Upper lobe of left lung (tissue), 6 donors: ENCODE data around the gene JOSD1. TPM values are rescaled to one million over a fixed set of nuclear protein-coding genes. Genes with fewer than 3 reads are reported as not detected.

Source experiments
- ATAC-seq, 2 donors: fragments of 200-7000 bp; cut with Tn5 transposase; one replicate each; pipeline ENCODE4 v1.9.1; 2022; ENCODE audit warnings: mild to moderate bottlenecking in 2 of 2, moderate library complexity in 2 of 2; ENCODE audit not compliant: low FRiP score in 2 of 2
- DNase-seq, 2 donors: peaks; one replicate each; pipeline ENCODE4 v3.0.0-alpha.2; 2019 to 2020
- H3K27ac ChIP-seq, 4 donors: fragments of 200-600 bp; sonication (generic); one replicate each; pipeline ENCODE4 v1.5.1; 2016 to 2019
- H3K27me3 ChIP-seq, 4 donors: fragments of 200-600 bp; sonication (generic); one replicate each; pipeline ENCODE4 v1.5.1; 2017 to 2019
- H3K36me3 ChIP-seq, 4 donors: fragments of 200-600 bp; sonication (generic); one replicate each; pipeline ENCODE4 v1.5.1; 2016 to 2019
- H3K4me1 ChIP-seq, 4 donors: fragments of 200-600 bp; sonication (generic); one replicate each; pipeline ENCODE4 v1.5.1; 2018 to 2019
- H3K4me3 ChIP-seq, 4 donors: fragments of 200-600 bp; sonication (generic); one replicate each; pipeline ENCODE4 v1.5.1; 2017 to 2019; ENCODE audit warnings: mild to moderate bottlenecking in 2 of 4, moderate library complexity in 1 of 4
- H3K9me3 ChIP-seq, 4 donors: fragments of 200-600 bp; sonication (generic); one replicate each; pipeline ENCODE4 v1.5.1; 2018 to 2019
- CTCF ChIP-seq, 6 experiments: fragments of 450-650 bp in 4 of 6; fragments of 200-600 bp in 2 of 6; sonication (generic) in 2 of 6; IDR thresholded peaks; one replicate each; pipeline ENCODE4 v1.5.1; 2016 to 2019; ENCODE audit warnings: antibody characterized with exemption in 6 of 6
- EP300 ChIP-seq, 4 donors: sonication (generic); formaldehyde crosslinking; IDR thresholded peaks; one replicate each; pipeline ENCODE4 v1.5.1; 2017; ENCODE audit warnings: antibody characterized with exemption in 4 of 4, control low read depth in 2 of 4
- POLR2A ChIP-seq, 4 donors: fragments of 450-650 bp; IDR thresholded peaks; one replicate each; pipeline ENCODE4 v1.5.1; 2016 to 2017; ENCODE audit warnings: antibody characterized with exemption in 4 of 4, mild to moderate bottlenecking in 2 of 4
- POLR2AphosphoS5 ChIP-seq, 2 donors: sonication (generic); formaldehyde crosslinking; IDR thresholded peaks; one replicate each; pipeline ENCODE4 v1.5.1; 2017; ENCODE audit warnings: antibody characterized with exemption in 2 of 2
- whole genome bisulfite sequencing, 2 donors: methylation state at CpG; one replicate each; pipeline ENCODE4 v1.1.5; 2017 to 2018; 5-methylcytosine and 5-hydroxymethylcytosine counted together
- total RNA-seq, 6 donors: library from RNA; depleted of rRNA in 4 of 6; stranded (reverse); fragments of >200 nt in 4 of 6; gene quantifications; one replicate each; pipeline versions ENCODE4 v1.1.0 to v1.2.1, GENCODE V29; 2016 to 2021
- donor health status: DM: no; HTN: no; CAD: no; lungs with moderate emphysema.
- donor health status: DM: no; HTN: yes; CAD: no; lungs with severe emphysema.

The JOSD1 gene
- total RNA-seq, 6 donors from 2014 or later = 47.1 to 84.8 (median 67.3) TPM

- H3K9me3 ChIP-seq = no peaks in the 10 kb centered on the region
- H3K4me1 ChIP-seq = no peaks in the 10 kb centered on the region
- ATAC-seq (no peak), DNase-seq (no peak)
- 95% methylated on average over 11 to 12 of the region's 12 CpGs for WGBS, 2 donors
- H3K27me3 ChIP-seq = no peaks in the 10 kb centered on the region
- peaks cover 50 to 100% (median 96%) of the 10 kb centered on the region in 4 donors for H3K36me3 ChIP-seq
- no peak overlapping the region for H3K4me3 ChIP-seq
- H3K27ac ChIP-seq = no peak overlapping the region
- TF ChIP-seq CTCF (IDR thresholded peaks at IDR 0.05) (no peak), POLR2AphosphoS5 (IDR thresholded peaks at IDR 0.05) (no peak), POLR2A (IDR thresholded peaks at IDR 0.05) (no peak), EP300 (IDR thresholded peaks at IDR 0.05) (no peak)
These were observed 26.4 kb upstream of the JOSD1 start for GRCh38 chr22:38727123-38727522.

- DNase-seq (no peak), ATAC-seq (no peak)
- Histone ChIP-seq H3K4me1 (no peaks in the 10 kb centered on the region), H3K27ac (no peak overlapping the region), H3K9me3 (no peaks in the 10 kb centered on the region), H3K4me3 (no peak overlapping the region), H3K27me3 (no peaks in the 10 kb centered on the region), H3K36me3 (peaks cover 50 to 100% (median 94%) of the 10 kb centered on the region in 4 donors)
- WGBS, 2 donors = 94 to 96% methylated on average over 7 to 17 of the region's 18 CpGs
- no peak for TF ChIP-seq EP300 (IDR thresholded peaks at IDR 0.05)
- TF ChIP-seq CTCF (IDR thresholded peaks at IDR 0.05) = no peak
- TF ChIP-seq POLR2AphosphoS5 (IDR thresholded peaks at IDR 0.05) = no peak
- no peak for TF ChIP-seq POLR2A (IDR thresholded peaks at IDR 0.05)
These were observed 25.3 kb upstream of the JOSD1 start for GRCh38 chr22:38725900-38726655.

- WGBS, 2 donors = 72 to 81% methylated on average over 3 of the region's 3 CpGs
- ATAC-seq (no peak), DNase-seq (no peak)
- Histone ChIP-seq H3K27me3 (no peaks in the 10 kb centered on the region), H3K4me1 (no peaks in the 10 kb centered on the region), H3K4me3 (no peak overlapping the region), H3K27ac (no peak overlapping the region), H3K36me3 (peaks cover 50 to 98% (median 87%) of the 10 kb centered on the region in 4 donors), H3K9me3 (no peaks in the 10 kb centered on the region)
- no peak for TF ChIP-seq POLR2AphosphoS5 (IDR thresholded peaks at IDR 0.05)
- TF ChIP-seq CTCF (IDR thresholded peaks at IDR 0.05) = peak in 3 of 6 experiments; percentile 12 to 32 (median 16)
These were observed 24.3 kb upstream of the JOSD1 start for GRCh38 chr22:38724926-38725571.

- TF ChIP-seq POLR2AphosphoS5 (IDR thresholded peaks at IDR 0.05) (no peak), CTCF (IDR thresholded peaks at IDR 0.05) (no peak), POLR2A (IDR thresholded peaks at IDR 0.05) (no peak), EP300 (IDR thresholded peaks at IDR 0.05) (no peak)
- ATAC-seq (no peak), DNase-seq (no peak)
- peaks cover 0 to 1% (median 0%) of the 10 kb centered on the region in 4 donors for H3K4me1 ChIP-seq
- H3K4me3 ChIP-seq = no peak overlapping the region
- no peak overlapping the region for H3K27ac ChIP-seq
- 97 to 99% methylated on average over 6 to 7 of the region's 7 CpGs for WGBS, 2 donors
- H3K36me3 ChIP-seq = peaks cover 45 to 95% (median 78%) of the 10 kb centered on the region in 4 donors
- no peaks in the 10 kb centered on the region for H3K9me3 ChIP-seq
- H3K27me3 ChIP-seq = no peaks in the 10 kb centered on the region
These were observed 23.4 kb upstream of the JOSD1 start for GRCh38 chr22:38724176-38724575.
